Right lung (tissue), 5 donors: ENCODE data around the gene RAMP3. TPM values are rescaled to one million over a fixed set of nuclear protein-coding genes. Genes with fewer than 3 reads are reported as not detected.
"Not testable (repeated sequence)": the region's sequence is repeated elsewhere in the genome, so short reads cannot be mapped to it uniquely, and the experiment has no call there.

Source experiments
- DNase-seq, 2 donors: peaks; one replicate each; pipeline ENCODE4 v3.0.0-alpha.2; 2013
- polyA plus RNA-seq, 5 donors: library from polyadenylated mRNA; unstranded; fragments of 120-200 nt; gene quantifications; one replicate each; pipeline versions ENCODE4 v1.2.1 to v1.2.3, GENCODE V29; 2013; ENCODE audit warnings: inconsistent platforms in 1 of 5, low replicate concordance in 1 of 5; ENCODE audit not compliant: insufficient read length in 5 of 5, insufficient read depth in 1 of 5

RAMP3 gene
- polyA plus RNA-seq, 5 donors = 17.7 to 32.0 (median 22.0) TPM

GRCh38 chr7:45190406-45191165 lies 33.0 kb downstream of the RAMP3 start:
- DNase-seq = no peak

DNA sequence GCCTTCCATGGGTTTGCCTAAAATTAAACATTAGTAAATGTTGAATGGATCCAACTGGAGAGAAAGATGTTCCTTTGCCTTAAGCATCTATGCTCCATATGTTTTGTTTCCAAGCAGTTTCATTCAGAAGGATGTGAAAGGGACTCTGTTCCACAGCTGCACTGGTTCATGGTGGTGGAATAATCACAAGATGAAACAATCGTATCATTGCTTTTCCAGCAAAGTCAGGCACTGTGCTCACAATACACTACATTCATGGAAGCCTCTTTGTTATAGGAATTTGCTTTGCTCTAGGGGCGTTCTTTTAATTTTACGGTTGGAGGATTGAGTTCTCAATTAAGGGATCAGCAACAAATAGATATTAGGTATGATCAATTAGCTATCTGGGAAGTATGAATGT lies 33.8 kb downstream of the RAMP3 start:
- DNase-seq = no peak

DNA sequence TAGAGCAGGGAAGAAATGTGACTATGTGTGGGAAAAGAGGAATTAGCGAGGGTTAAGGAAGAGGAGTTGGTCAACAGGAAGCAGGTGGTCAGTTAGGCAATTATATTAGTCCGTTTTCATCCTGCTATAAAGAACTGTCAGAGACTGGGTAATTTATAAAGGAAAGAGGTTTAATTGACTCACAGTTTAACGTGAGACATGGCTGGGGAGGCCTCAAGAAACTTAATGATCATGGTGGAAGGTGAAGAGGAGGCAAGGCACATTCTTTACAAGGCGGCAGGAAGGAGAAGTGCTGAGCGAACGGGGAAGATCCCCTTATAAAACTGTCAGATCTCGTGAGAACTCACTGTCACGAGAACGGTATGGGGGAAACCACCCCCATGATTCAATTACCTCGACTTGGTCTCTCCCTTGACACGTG lies 35.0 kb downstream of the RAMP3 start:
- no peak for DNase-seq

- no peak for DNase-seq
Observed at GRCh38 chr7:45193828-45194227, 36.2 kb downstream of the RAMP3 start.

GRCh38 chr7:45196374-45196773 lies 38.8 kb downstream of the RAMP3 start:
- no peak for DNase-seq

- no peak for DNase-seq
Observed at GRCh38 chr7:45197461-45197860, 39.9 kb downstream of the RAMP3 start.

DNA sequence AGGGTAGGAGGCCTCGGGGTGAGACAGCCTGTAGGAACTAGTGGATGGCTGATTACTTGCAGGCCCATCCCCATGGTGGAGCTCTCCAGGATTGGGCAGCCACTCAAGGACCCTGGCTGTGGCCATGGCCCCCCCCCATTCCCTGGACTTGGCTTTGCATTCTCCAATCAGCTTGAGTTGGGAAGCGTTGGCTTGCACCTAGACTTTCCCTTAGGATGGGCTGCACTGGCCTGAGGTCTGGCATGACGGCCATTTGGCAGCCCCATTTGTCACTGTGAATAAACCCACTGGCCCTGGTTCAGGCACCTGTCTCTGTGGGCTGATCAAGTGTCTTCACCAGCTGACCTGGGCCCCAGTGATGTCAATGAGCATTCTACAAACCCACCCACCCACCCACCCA lies 41.4 kb downstream of the RAMP3 start:
- no peak for DNase-seq

DNA sequence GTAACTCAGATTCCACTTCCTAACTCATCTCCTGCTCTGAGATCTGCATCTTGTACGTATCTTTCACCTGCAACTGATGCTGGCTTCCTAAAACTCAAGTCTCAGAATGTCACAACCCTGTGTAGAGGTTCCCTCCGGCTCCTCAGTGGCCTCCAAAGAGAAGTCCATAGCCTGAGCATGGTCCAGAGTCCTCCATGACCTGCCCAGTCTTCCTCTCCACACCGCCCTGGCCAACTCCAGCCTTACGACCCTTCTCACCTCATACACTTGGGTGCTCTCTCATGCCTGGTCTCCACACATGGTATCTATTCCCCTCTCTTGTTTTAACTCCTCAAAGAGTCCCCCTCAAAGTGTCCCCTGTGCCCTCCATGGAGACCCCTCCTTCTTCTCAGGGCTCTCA lies 41.9 kb downstream of the RAMP3 start:
- no peak for DNase-seq

DNA sequence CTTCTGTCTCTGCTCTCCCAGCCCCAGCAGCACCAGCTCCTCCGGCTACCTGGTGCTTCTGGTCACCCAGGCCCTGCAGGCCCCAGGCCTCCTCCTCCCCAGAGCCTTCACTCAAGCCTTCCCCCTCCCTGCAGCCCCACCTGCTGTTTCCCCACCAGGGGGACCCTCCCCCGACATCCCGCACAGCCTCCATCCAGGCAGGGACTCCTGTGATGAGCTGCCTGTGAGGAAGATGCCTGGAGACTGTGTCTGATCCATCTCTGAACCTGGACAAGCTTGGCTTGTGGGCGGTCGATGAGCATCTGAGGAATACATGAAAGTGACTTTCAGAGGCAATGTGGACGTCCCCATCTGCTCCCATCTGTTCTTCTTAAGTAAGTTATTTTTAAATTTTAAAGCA lies 45.0 kb downstream of the RAMP3 start:
- DNase-seq = no peak

DNA sequence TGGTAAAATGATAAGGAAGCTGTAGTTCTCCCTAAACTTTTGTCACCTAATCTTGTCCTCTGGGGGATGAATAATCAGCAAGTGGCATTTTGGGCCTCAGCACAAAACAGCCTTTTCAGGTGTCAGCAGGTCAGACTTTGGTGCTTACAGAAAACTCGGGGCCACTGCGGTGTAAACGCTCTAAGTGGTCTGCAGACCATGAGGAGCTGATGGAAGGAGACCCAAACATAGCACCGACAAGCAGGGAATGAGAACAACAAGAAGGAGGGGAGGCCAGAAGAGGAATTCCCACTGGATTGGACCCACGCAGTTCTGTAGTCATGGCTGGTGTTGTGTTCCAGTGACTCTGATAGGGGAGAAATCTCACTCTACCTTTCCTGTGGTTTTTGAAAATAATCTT lies 45.4 kb downstream of the RAMP3 start:
- no peak for DNase-seq

DNA sequence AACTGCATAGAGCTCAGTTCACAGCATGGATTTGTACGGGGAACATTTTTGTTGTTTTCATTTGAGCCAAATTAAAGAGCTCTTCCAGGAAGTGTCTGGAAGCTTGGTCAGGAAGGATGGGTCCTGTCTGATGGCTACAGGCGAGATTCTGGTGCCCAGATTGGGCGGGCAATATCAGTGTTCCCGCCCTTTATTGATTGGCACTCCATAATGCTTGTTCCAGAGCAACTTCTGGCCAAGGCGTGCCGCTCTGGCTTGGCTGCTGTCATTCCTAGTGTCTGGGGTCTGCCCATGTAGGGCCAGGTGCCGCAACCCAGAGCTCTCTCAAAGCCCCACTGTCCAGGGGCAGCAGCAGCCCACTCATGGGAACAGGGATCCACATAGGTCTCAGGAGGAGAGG lies 45.9 kb downstream of the RAMP3 start:
- DNase-seq = no peak

GRCh38 chr7:45203936-45204445 lies 46.4 kb downstream of the RAMP3 start:
- peak; percentile 68 to 83 for DNase-seq

- DNase-seq = not testable (repeated sequence)
Observed at GRCh38 chr7:45206266-45206665, 48.7 kb downstream of the RAMP3 start.

DNA sequence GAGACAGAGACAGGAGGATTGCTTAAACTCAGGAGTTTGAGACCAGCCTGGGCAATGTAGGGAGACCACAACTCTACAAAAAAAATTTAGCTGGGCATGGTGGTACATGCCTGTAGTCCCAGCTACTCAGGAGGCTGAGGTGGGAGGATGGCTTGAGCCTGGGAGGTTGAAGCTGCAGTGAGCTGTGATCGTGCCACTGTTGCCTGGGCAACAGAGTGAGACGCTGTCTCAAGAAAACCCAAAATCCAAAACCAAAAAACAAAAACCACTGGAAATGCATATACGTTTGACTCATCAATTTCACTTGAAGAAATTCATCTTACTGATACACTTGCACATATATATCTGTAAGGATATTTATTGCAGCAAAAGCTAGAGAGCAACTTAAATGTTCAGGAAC lies 52.3 kb downstream of the RAMP3 start:
- DNase-seq = not testable (repeated sequence)

- no peak for DNase-seq
Observed at GRCh38 chr7:45211066-45211465, 53.5 kb downstream of the RAMP3 start.

DNA sequence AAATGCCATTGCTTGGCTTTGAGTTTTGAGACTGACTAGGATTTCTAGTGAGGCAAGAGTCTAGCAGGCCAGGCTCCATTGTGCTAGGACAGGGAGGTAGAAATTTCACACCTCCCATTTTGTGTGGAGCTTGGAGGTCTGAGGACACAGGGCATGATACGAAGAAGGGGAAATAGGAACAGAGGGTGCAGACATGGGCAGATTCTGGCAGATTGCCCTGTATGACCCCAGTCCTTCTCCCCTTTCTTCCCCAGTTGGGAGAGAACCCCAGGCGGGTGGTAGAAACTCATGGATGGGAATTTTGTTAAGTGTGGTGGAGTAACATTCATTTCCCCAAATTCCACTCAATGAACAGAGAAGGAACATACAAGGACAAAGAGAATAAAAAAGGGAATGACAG lies 54.4 kb downstream of the RAMP3 start:
- no peak for DNase-seq

GRCh38 chr7:45212606-45213005 lies 55.0 kb downstream of the RAMP3 start:
- no peak for DNase-seq

DNA sequence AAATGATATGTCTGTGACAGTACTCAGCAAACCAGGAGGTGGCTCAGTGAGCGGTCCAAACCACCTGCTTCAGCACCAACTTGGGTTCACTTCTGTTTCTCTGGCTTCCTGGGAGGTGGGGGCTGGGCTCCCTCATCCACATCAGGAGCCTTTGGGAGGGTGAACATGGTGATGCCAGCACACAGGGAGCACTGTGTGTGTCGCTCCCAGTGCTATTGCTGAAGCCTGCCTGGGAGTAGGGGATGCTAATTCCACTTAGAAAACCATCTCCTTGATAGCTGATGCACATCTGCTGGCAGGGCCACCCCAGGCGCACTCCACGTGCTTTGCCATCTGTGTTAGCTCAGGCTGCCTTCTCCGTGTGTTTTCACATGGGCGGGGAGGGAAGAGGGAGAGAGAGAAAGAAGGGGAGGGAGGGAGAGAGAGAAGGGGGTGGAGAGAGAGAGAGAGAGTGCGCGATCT lies 58.0 kb downstream of the RAMP3 start:
- DNase-seq = no peak

DNA sequence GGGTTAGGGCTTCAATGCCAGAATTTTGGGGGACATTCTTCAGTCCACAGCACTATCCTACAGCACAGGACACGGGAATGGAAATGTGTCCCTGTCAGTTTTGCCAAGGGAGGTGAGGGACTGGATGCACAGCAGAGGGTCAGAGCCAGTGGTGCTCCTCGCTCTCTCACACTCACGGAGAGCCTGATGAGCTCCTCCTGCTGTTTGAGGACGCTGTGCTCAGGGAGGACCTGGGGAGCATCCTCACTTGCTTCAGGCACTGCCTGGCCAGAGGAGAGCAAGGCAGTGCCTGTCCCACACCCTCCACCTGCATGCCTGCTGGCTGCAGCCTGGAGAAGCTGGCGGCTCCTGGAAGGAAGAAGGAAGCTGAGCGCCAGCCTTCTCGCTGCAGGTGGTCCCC lies 58.6 kb downstream of the RAMP3 start:
- DNase-seq = no peak

DNA sequence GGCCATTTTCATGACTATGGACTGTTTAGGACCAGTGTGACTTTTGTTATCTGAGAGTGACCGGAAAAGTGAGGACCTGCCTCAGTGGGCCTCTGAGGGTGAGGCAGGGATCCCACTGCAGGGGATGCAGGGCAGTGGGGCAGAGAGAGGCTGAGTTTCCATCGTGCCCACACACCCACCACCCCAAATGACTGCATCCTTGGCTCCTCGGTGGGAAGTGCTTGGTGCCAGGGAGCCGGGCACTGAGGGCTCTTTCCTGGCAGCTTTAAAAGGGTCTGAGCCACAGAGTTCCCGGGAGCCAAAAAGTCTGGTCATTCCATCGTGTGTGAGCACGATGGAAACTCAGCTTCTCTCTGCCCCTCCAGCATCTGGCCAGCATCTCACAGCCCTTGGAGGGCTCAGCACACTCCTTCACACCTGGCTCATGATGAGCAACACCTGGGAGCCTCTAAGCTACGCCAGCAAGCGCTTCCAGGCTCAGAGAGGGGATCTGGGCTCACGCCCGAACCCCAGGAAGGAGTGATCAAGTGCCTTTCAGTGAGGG lies 59.1 kb downstream of the RAMP3 start:
- no peak for DNase-seq

DNA sequence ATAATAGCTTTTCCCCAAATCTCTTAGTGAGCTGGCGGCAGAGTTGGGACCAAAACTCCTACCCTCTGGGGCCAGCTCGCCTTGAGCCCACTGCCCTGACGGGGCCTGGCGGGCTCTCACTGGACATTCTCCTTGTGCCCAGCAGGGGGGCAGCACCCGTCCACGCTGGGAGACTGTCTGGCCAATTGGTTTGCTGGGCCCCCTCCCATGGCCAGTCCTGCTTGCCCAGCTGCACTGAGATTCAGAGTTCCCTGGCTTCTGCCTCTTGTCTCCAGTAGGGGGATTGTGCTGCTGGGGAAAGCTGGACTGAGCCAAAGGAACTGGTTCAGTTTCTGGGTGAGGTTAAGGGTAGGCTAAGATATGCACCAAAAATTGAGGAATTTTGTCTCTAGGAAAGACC lies 59.8 kb downstream of the RAMP3 start:
- no peak for DNase-seq

DNA sequence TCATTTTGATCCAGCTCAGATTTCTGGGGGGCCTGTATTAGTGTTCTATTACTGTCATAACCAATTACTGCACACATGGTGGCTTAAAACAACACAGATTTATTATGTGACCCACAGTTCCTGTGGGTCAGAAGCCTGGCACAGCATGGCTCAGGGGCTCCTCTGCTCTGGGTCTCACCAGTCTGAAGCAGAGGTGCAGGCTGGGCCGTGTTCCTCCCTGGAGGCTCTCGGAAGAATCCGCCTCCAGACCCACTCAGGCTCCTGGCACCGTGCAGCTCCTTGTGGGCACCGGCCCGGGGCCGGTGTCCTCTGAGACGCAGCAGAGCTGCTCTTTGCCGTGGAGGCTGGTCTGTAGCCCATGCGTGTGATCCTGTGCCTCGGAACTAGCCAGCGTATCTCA lies 61.5 kb downstream of the RAMP3 start:
- no peak for DNase-seq

DNA sequence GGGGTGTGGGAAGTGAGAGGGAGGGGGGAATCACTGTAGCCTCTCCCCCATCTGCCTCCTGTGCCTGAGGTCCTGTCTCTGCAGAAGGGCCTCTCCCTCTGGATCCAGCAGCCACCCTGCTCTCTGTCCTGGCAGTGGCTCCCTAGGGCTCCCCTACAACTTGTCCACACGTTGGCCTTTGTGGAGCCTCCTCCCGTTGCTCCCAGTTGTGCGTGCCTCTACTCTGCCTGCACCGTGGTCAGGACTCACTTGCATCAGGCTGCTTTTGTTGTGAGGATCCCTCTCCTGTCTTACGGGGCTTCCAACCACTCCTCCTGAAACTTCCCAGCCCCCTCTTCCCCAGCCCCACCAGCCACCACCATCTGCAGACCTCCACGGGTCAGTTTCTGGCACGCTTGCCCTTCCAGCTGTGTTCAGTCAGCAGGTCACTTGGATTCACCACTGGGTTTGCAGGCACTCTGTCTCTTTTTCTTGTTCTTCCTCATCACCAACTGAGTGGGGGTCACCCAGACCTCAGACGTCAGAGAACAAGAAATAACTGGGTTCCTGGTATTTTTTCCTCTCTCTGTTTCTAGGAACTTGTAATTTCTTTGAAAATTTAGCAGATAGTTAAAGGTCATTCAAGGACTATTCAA lies 62.3 kb downstream of the RAMP3 start:
- peak; percentile 36 to 44 for DNase-seq
